HG03457 (cell line): ENCODE results near the gene PIK3R5.
"Not testable (repeated sequence)": the region's sequence is repeated elsewhere in the genome, so short reads cannot be mapped to it uniquely, and the experiment has no call there.

Experiments used
- ATAC-seq: cut with Tn5 transposase; IDR thresholded peaks from one replicate; pipeline ENCODE4 v1.9.1; 2021; ENCODE audit warnings: moderate number of reproducible peaks; ENCODE audit not compliant: unreplicated experiment

Gene PIK3R5

DNA sequence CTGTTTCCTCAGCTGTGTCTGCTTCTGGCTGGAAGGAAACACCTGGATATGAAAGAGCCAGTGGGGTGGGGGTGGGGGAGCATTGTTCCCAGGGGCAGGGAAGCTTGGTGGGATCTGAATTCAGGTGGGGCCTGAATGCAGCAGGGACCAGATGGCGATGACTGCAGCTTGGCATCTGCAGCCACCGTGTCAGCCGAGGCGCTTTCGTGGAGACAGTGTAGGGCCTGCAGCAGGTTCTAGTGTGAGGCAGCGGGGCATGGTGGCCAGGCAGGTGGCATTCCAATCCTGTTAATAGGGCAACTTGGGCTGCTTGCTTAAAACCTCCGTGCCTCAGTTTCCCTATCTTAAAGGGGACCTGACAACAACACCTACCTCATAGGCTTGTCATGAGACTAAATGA lies 99.7 kb downstream of the PIK3R5 start:
- no peak for ATAC-seq

- ATAC-seq: no peak
Observed at GRCh38 chr17:8865385-8865784, 100.1 kb downstream of the PIK3R5 start.

- ATAC-seq: no peak
Observed at GRCh38 chr17:8862213-8863056, 103.1 kb downstream of the PIK3R5 start.

DNA sequence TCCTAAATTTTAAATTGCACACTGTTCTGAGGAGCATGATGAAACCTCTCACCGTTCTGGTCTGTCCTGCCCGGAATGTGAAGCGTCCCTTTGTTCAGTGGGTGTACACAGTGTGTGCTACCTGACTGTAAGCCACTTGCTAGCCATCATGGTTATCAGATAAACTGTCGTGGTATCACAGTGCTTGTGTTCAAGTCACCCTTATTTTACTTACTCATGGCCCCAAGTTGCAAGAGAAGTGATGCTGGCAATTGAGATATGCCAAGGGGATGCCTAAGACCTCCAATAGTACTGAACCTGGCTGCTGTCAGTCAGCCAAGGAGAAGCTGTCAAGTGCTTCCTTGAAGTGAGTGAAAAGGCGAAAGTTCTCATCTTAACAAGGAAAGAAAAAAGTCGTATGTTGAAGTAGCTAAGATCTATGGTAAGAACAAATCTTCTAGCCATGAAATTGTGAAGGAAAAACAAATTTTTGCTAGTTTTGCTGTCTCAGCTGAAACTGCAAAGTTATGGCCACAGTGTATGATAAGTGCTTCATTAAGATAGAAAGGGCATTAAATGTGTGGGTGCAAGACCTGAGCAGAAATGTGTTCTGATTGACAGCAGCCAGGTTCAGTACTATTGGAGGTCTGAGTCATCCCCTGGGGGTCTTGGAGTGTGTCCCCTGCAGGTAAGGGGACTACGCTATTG lies 103.9 kb downstream of the PIK3R5 start:
- no peak for ATAC-seq

- ATAC-seq: no peak
Observed at GRCh38 chr17:8859804-8860430, 105.6 kb downstream of the PIK3R5 start.

GRCh38 chr17:8859027-8859803 lies 106.3 kb downstream of the PIK3R5 start:
- no peak for ATAC-seq

GRCh38 chr17:8857919-8858318 lies 107.6 kb downstream of the PIK3R5 start:
- ATAC-seq: peak; percentile 40

- no peak for ATAC-seq
Observed at GRCh38 chr17:8856869-8857575, 108.5 kb downstream of the PIK3R5 start.

DNA sequence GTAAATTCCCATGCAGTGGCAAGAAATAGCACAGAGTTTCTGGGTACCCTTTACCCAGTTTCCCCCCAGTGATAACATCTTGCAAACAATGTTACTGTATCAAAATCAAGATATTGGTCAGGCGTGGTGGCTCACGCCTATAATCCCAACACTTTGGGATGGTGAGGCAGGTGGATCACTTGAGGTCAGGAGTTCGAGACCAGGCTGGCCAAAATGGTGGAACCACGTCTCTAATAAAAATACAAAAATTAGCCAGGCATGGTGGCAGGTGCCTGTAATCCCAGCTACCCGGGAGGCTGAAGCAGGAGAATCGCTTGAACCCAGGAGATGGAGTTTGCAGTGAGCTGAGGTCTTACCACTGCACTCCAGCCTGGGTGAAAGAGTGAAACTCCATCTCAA lies 109.3 kb downstream of the PIK3R5 start:
- not testable (repeated sequence) for ATAC-seq

DNA sequence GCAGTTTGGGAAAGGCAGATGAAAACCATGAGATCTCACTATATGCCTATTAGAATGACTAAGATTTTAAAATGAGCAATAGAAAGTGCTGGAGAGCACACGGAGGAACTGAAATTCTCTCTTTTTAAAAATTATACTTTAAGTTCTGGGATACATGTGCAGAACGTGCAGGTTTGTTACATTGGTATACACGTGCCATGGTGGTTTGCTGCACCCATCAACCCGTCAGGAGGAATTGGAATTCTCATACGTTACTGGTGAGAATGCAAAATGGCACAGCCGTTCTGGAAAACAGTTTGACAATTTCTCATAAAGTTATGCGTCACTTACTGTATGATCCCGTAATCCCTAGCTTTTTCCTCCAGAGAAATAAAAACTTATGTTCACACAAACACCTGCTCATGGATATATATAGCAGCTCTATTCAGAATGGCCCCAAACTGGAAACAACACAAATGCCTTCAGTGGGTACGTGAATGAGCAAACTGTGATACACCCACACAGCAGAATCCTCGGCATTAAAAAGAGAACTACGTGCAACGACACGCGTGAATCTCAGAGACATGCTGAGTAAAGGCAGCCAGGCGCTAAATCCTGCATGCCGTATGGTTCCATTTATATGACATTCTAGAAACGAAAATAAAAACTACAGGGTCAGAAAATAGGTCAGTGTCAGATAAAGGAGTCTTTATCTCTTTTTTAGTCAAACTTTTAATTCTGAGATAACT lies 109.9 kb downstream of the PIK3R5 start:
- ATAC-seq: no peak

DNA sequence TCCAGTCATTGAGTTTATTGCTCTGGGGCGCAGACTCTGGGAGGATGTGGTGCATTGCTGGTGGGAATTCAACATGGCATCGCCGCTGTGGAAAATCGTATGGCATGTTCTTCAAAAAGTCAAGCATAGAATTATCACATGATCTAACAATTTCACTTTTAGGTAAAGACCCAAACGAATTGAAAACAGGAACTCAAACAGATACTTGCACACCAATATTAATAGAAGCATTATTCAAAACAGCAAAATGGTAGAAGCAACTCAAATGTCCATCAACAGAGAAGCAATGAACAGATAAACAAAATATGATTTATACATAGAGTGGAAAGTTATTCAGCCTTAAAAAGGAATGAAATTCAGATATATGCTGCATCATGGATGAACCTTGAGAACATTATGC lies 113.9 kb downstream of the PIK3R5 start:
- no peak for ATAC-seq

- no peak for ATAC-seq
Observed at GRCh38 chr17:8849311-8850041, 116.0 kb downstream of the PIK3R5 start.

GRCh38 chr17:8847891-8848290 lies 117.6 kb downstream of the PIK3R5 start:
- ATAC-seq: no peak

DNA sequence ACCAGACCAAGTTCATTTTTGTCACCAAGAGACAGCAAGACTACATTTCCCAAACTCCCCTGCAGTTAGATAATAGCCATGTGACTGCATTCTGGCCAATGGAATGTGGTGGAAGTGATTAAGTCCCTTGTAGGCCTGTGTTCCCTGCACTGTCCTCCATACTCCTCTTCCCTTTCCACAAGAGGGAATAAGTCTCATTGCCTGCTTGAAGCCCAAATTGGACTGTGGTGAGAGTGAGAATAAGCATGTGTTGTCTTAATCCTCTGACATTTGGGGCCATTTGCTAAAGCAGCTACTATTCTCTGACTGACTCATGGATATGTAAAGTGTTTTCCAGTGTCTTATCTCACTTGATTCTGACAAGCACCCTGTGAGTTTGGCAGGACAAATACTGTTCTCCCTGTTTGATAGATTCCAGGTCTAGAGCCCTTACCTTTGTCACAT lies 118.7 kb downstream of the PIK3R5 start:
- no peak for ATAC-seq

DNA sequence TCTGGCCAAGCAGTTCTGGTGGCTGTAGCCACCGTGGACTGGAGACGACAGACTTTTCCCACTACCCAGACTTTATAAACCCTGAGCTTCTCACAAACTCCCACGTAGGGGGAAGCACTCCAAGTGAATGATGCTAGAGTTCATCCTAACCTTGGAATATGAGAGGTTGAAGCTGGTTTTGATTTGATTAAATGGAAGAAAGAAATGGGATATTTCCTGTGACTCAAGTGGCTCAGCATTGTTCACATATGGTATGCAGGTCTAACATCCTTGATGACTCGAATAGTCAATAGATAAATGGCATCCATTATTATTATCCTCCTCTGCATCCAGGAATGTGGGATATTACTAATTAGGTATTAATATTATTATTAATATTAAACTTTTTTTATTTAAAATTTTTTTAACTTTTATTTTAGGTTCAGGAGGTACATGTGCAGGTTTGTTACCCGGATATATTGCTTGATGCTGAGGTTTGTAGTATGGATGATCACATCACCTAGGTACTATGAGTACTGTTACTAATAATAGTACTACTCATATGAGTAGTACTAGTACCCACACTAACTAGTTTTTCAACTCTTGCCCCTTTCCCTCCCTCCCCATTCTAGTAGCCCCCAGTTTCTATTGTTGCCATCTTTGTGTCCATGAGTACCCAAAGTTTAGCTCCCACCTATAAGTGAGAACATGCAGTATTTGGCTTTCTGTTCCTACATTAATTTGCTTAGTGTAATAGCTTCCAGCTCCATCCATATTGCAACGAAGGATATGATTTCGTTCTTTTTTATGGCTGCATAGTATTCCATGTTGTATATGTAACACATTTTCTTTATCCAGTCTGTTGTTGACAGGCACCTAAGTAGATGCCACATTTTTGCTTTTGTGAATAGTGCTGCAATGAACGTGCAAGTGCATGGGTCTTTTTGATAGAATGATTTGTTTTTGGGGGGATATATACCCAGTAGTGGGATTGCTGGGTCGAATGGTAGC lies 121.0 kb downstream of the PIK3R5 start:
- ATAC-seq: no peak

DNA sequence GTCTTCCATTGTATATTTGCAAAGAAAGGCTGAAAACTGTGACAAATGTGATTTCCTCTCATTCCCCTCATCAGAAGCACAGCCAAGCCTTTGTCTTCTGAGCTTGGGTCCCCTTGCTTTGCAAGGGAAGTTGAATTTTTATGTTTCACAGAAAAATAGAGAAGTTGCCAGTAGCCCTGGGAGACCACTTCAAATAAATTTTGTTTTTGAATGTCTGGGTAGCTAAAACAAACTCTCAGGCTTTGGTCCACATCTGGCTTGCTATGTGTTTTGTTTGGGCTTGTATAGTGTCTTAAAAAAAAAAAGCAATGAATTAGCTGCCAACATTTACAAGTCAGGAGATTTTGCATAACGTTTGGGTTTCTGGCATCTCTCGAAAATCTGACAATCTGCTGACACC lies 122.2 kb downstream of the PIK3R5 start:
- ATAC-seq: no peak

DNA sequence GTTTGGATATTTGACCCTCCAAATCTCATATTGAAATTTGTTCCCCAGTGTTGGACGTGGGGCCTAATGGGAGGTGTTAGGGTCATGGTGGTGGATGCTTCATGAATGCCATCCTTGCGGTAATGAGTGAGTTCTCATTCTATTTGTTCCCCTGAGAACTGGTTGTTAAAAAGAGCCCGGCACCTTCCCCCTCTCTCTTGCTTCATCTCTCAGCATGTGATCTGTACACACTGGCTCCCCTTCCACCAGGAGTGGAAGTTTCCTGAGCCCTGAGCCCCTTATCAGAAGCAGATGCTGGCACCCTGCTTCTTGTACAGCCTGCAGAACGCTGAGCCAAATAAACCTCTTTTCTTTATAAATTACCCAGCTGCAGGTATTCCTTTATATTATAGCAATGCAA lies 123.7 kb downstream of the PIK3R5 start:
- no peak for ATAC-seq

- ATAC-seq: no peak
Observed at GRCh38 chr17:8839410-8839935, 126.0 kb downstream of the PIK3R5 start.
